ENCODE data around the gene FAM117B. TPM values are rescaled to one million over a fixed set of nuclear protein-coding genes. Genes with fewer than 3 reads are reported as not detected.
"Not testable (repeated sequence)": the region's sequence is repeated elsewhere in the genome, so short reads cannot be mapped to it uniquely, and the experiment has no call there.

FAM117B gene
- polyA plus RNA-seq, 1 donor = 33.6 TPM

- DNase-seq = no peak
Observed at GRCh38 chr2:202695166-202695565, 60.4 kb downstream of the FAM117B start.

- DNase-seq = no peak
Observed at GRCh38 chr2:202700075-202700901, 65.5 kb downstream of the FAM117B start.

DNA sequence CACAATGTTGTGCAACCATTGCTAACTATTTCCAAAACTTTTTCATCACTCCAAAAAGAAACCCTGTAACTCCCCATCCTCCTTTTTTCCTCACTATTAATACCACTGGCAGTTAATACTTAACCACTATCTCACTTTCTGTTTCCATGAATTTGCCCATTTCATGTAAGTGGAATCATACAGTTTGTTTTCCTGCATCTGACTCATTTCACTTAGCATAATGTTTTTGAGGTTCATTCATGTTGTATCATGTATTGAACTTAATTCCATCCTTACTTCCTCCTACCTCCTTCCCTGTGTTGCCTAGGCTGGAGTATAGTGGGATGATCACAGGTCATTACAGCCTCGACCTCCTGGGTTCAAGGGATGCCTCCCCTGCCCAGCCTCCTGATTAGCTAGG, 68.3 kb downstream of the FAM117B start:
- DNase-seq = no peak

GRCh38 chr2:202704248-202704647, 69.5 kb downstream of the FAM117B start:
- DNase-seq = no peak

GRCh38 chr2:202705446-202706020, 70.8 kb downstream of the FAM117B start:
- DNase-seq = no peak

GRCh38 chr2:202714971-202715935, 80.5 kb downstream of the FAM117B start:
- DNase-seq = not testable (repeated sequence)

DNA sequence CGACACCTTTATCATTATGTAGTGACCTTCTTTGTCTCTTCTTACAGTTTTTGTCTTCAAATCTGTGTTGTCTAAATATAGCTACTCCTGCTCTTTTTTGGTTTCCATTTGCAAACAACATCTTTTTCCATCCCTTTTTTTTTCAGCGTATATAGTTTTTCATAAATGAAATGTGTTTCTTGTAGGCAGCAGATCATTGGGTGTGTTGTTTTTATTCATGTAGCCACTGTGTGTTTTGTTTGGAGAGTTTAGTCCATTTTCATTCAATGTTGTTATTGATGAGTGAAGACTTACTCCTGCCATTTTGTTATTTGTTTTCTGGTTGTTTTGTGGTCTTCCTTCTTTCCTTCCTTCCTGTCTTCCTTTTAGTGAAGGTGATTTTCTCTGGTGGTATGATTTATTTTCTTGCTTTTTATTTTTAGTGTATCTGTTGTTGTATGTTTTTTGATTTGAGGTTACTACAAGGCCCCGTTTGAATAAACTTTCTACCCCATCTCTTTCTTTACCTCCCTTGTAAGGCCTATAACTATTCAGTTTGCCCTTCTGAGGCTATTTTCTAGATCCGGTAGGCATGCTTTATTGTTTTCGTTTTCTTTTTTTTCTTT, 81.4 kb downstream of the FAM117B start:
- no peak for DNase-seq

GRCh38 chr2:202716953-202717597, 82.3 kb downstream of the FAM117B start:
- no peak for DNase-seq

- DNase-seq = no peak
Observed at GRCh38 chr2:202717598-202718310, 83.0 kb downstream of the FAM117B start.

DNA sequence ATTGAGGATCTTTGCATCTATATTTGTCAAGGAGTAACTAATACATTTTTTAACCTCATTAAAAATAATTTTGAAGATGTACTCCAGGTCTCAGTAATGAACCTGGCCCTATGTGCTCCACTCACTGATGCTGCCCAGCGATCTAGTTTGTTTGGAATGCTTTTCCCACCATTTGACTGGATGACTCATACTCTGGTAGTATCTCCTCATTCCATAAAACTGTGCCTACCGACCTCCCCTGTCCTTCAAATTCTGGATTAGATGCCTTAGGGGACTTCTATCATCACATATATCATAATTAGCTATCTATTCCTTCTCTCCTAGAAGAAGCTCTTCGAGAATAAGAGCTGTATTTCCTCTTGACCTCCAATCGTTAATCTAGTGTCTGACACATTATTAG, 83.8 kb downstream of the FAM117B start:
- no peak for DNase-seq

DNA sequence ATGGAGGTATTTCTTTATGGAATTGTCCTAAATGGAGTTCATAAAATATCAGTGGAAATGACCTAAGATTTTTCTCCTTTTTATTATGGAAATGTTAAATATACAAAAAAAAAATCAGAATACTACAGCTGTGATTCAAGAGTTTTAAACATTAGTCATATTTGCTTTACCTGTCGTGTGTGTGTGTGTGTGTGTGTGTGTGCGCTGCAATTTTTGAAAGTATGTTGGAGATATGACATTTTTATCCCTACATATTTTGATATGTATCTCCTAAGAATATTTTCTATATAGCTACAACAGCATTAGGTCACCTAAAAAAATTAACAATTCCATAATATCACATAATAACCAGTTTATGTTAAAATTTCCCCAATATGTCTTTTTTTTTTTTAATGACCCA, 85.5 kb downstream of the FAM117B start:
- DNase-seq = no peak

DNA sequence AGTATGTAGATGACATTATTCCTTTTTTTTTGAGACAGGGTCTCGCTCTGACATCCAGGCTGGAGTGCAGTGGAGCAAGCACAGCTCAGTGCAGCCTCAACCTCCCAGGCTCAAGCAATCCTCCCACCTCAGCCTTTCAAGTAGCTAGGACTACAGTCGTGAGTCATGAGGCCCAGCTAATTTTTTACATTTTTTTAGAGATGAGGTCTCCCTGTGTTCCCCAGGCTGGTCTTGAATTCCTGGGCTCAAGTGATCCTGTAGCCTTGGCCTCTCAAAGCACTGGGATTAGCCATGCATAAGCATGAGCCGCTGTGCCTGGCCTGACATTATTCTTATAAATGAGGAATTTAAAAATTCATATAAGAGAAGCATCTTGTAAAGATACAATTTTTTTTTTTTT, 86.9 kb downstream of the FAM117B start:
- DNase-seq = no peak

DNA sequence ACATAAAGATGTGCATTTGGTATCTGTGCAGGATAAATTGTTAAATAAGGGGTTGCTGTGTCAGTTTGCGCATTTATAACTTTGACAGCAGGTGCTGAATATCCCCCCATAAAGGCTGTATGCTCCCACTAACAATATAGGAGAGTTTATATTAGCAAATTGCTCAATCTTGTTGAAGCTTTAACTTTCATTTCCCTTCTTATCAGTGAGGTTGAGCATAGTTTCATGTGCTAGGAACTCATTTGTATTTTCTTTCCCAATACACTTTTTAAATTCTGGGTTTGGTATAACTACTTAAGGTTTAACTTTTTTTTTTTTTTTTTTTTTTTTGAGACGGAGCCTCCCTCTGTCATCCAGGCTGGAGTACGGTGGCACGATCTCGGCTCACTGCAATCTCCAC, 89.0 kb downstream of the FAM117B start:
- DNase-seq = no peak

DNA sequence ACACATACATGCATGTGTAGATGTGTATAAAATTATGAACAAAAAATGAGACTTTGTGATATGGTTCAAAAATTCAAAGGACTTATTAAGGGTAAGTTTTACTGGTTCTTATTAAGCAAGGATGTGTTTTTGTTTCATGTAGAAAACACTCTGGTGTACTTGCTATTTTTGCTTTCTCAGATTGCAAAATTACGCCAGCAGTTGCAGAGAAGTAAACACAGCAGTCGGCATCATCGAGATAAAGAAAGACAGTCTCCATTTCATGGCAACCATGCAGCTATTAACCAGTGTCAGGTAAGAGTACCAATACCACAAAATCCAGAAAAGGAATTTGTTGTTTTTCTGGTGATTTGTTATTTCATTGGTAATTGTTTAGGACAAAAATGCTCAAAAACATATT, 91.3 kb downstream of the FAM117B start:
- no peak for DNase-seq

DNA sequence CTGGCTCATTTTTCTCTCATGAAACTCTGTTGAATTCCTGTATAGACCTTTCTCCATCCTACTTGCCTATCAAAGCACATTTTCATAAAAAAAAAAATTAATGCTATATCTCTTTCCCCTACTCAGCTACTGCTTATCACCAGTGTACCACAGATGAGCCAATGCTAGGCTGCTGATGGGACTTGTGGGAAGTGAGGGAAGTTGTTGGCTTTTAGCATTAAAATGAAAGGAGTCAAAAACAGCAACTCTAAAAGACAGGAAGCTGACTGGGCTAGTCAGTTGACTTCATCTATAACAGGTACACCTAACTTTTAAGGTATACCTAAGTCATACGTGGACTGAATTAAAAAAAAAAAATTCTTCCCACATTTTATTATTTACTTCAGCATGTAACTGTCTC, 102.1 kb downstream of the FAM117B start:
- no peak for DNase-seq

- DNase-seq = no peak
Observed at GRCh38 chr2:202743613-202744012, 108.8 kb downstream of the FAM117B start.

- no peak for DNase-seq
Observed at GRCh38 chr2:202749477-202749876, 114.7 kb downstream of the FAM117B start.

GRCh38 chr2:202750763-202751427, 116.1 kb downstream of the FAM117B start:
- DNase-seq = no peak

DNA sequence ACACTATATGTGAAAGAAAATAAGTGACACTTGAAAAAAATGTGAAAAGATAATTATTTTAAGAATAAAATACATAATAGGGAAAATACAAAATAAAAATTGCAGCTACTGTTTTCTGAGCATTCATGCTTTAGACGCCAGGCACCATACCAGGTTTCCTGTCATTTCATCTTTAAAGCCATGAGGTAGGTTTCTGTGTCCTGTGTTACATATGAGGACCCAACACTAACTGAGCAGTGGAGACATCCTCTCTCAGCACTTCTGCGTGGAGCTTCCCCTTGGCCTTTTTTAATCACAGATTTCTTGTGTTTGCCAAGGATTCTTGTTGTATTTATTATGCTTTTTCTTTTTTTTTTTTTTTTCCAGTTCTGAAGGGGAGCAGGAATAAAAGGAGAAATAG, 117.3 kb downstream of the FAM117B start:
- no peak for DNase-seq

- DNase-seq = no peak
Observed at GRCh38 chr2:202754936-202755335, 120.2 kb downstream of the FAM117B start.

DNA sequence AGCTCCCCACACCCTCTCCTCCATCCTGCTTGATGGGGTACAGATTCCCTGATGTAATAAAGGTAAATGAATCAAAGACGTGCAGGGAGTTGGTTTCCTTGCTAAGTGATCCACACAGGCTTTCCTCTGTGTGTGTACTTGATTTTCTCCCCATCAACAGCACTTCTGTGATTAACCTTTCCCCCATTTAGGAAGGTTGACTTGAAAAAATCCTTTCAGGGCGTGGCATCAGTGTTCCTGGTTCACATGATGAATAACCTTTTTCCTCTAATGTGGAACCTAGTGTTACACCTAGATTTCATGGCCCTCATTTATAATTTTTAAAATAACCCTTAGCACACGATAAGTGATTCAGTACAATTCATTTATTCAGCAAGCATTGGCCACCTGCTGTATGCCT, 121.8 kb downstream of the FAM117B start:
- DNase-seq = no peak
